HepG2 (cell line): ENCODE measurements around the gene TRMT112. TPM values are rescaled to one million over a fixed set of nuclear protein-coding genes. Genes with fewer than 3 reads are reported as not detected.

Source experiments
- DMAP1 ChIP-seq: IDR thresholded peaks from 2 replicates; pipeline ENCODE4 v1.6.1; 2016
- HNF1A ChIP-seq, 2 experiments: sonication (generic) in 1 of 2; formaldehyde crosslinking in 1 of 2; IDR thresholded peaks; 2 replicates each; pipeline versions ENCODE4 v1.4.0 to v1.6.1; 2016 to 2020; ENCODE audit warnings: borderline replicate concordance in 1 of 2, low read depth in 1 of 2, mild to moderate bottlenecking in 1 of 2, missing genetic modification reagents in 1 of 2
- KLF6 ChIP-seq: IDR thresholded peaks from 2 replicates; pipeline ENCODE4 v1.8.0; 2016; ENCODE audit warnings: missing biosample characterization, missing genetic modification reagents
- MTF1 ChIP-seq: sonication (generic); formaldehyde crosslinking; IDR thresholded peaks from 2 replicates; pipeline ENCODE4 v1.5.0; 2020; ENCODE audit warnings: missing genetic modification reagents
- PHF8 ChIP-seq: sonication (generic); formaldehyde crosslinking; IDR thresholded peaks from 2 replicates; pipeline ENCODE4 v1.5.0; 2020; ENCODE audit warnings: missing genetic modification reagents
- TFDP1 ChIP-seq: IDR thresholded peaks from 2 replicates; pipeline ENCODE4 v1.6.1; 2016; ENCODE audit warnings: missing compliant biosample characterization, missing genetic modification reagents, borderline replicate concordance
- ZHX2 ChIP-seq, 2 experiments: sonication (generic) in 1 of 2; formaldehyde crosslinking in 1 of 2; IDR thresholded peaks; 2 replicates each; pipeline versions ENCODE4 v1.6.1 to v1.9.0; 2014 to 2022; ENCODE audit warnings: antibody characterized with exemption in 1 of 2, borderline replicate concordance in 1 of 2, inconsistent platforms in 1 of 2, low read depth in 1 of 2, missing genetic modification reagents in 1 of 2
- ZNF101 ChIP-seq: sonication (generic); formaldehyde crosslinking; IDR thresholded peaks from 2 replicates; pipeline ENCODE4 v1.4.0; 2020; ENCODE audit warnings: mild to moderate bottlenecking, low read depth, missing genetic modification reagents, borderline replicate concordance
- ZNF235 ChIP-seq: sonication (generic); formaldehyde crosslinking; IDR thresholded peaks from 2 replicates; pipeline ENCODE4 v1.8.1; 2023; ENCODE audit warnings: mild to moderate bottlenecking, missing genetic modification reagents, borderline replicate concordance
- ZNF589 ChIP-seq: sonication (generic); formaldehyde crosslinking; conservative IDR thresholded peaks from 2 replicates; pipeline ENCODE4 v1.8.0; 2022; ENCODE audit warnings: mild to moderate bottlenecking, moderate library complexity, missing genetic modification reagents
- polyA plus RNA-seq, 8 experiments: library from polyadenylated mRNA; depleted of rRNA in 3 of 8; stranded (reverse) in 7 of 8; unstranded in 1 of 8; fragments of >200 nt; fragmentation: Illumina TruSeq in 4 of 8; extraction: Trizol in 4 of 8; gene quantifications; 2 replicates each; pipeline versions ENCODE4 v1.2.1 to v1.2.3, GENCODE V29; 2011 to 2016; ENCODE audit warnings: low read depth in 4 of 8, missing spikeins in 1 of 8, mixed read lengths in 1 of 8; ENCODE audit not compliant: insufficient read depth in 1 of 8
- total RNA-seq, 5 experiments: library from RNA; depleted of rRNA; stranded (reverse); fragments of >200 nt; fragmentation: Illumina TruSeq; extraction: Trizol; gene quantifications; 2 replicates each; pipeline ENCODE4 v1.2.3, GENCODE V29; 2016; ENCODE audit warnings: low read depth in 1 of 5

Gene TRMT112
- total and polyA plus RNA-seq, 2 of the 13 experiments (the other 11 are each of a cell fraction or from before 2014, with no cell fraction given), result 186 to 409 TPM

- TF ChIP-seq HNF1A (IDR thresholded peaks at IDR 0.05; ENCODE audit: low read depth) (no peak), HNF1A (CRISPR knock-in tag; IDR thresholded peaks at IDR 0.05; ENCODE audit: borderline replicate concordance) (no peak), ZNF101 (CRISPR knock-in tag) (no peak), ZNF589 (CRISPR knock-in tag) (no peak), ZNF235 (CRISPR knock-in tag) (peak; percentile 61; the same call in 1 of the 2 replicates), PHF8 (CRISPR knock-in tag) (peak; percentile 60), ZHX2 (IDR thresholded peaks at IDR 0.05; ENCODE audit: low read depth) (0 out of 2 replicates have a peak, but pooled peaks have one; percentile 14), ZHX2 (CRISPR knock-in tag; IDR thresholded peaks at IDR 0.05; ENCODE audit: borderline replicate concordance) (no peak), DMAP1 (0 out of 2 replicates have a peak, but pooled peaks have one; percentile 9), TFDP1 (peak; percentile 27; the same call in 1 of the 2 replicates), KLF6 (0 out of 2 replicates have a peak, but pooled peaks have one; percentile 36), MTF1 (CRISPR knock-in tag) (no peak)
These were observed 32.1 kb downstream of the TRMT112 start, which contains the start of gene GPR137 (continued) for GRCh38 chr11:64284962-64285884.
